SK-N-SH treated with all-trans-retinoic acid at 6 μM for 48 hours (cell line): ENCODE measurements around the gene TRABD.

Source experiments
- ATAC-seq: fragments of 200-7000 bp; cut with Tn5 transposase; 3 replicates; pipeline ENCODE4 v1.9.1; 2020; ENCODE audit warnings: mild to moderate bottlenecking, moderate library complexity
- BACH2 ChIP-seq: fragments of 250-450 bp; sonication (Bioruptor Pico); IDR thresholded peaks from 2 replicates; pipeline ENCODE4 v1.9.0; 2021; ENCODE audit warnings: mild to moderate bottlenecking, borderline replicate concordance
- CREB5 ChIP-seq: fragments of 250-450 bp; sonication (Bioruptor Pico); IDR thresholded peaks from 2 replicates; pipeline ENCODE4 v1.5.1; 2020; ENCODE audit warnings: low read depth, mild to moderate bottlenecking, moderate library complexity
- ESRRG ChIP-seq: fragments of 250-450 bp; sonication (Bioruptor Pico); IDR thresholded peaks from 2 replicates; pipeline ENCODE4 v1.6.1; 2021; ENCODE audit warnings: mild to moderate bottlenecking
- GLIS3 ChIP-seq: fragments of 250-450 bp; sonication (Bioruptor Pico); IDR thresholded peaks from 2 replicates; pipeline ENCODE4 v1.5.0; 2020; ENCODE audit warnings: mild to moderate bottlenecking, moderate library complexity
- ISL1 ChIP-seq: fragments of 250-450 bp; sonication (Bioruptor Pico); IDR thresholded peaks from 2 replicates; pipeline ENCODE4 v2.1.2; 2022; ENCODE audit warnings: mild to moderate bottlenecking, moderate library complexity
- OSR1 ChIP-seq: fragments of 250-450 bp; sonication (Bioruptor Pico); IDR thresholded peaks from 2 replicates; pipeline ENCODE4 v1.8.0; 2022; ENCODE audit warnings: moderate library complexity, mild to moderate bottlenecking, inconsistent platforms
- POU6F1 ChIP-seq: fragments of 250-450 bp; sonication (Bioruptor Pico); IDR thresholded peaks from 2 replicates; pipeline ENCODE4 v1.8.0; 2021; ENCODE audit warnings: low read depth, mild to moderate bottlenecking, moderate library complexity, borderline replicate concordance
- PPARA ChIP-seq: fragments of 250-450 bp; sonication (Bioruptor Pico); IDR thresholded peaks from 2 replicates; pipeline ENCODE4 v1.5.0; 2020; ENCODE audit warnings: mild to moderate bottlenecking, borderline replicate concordance
- RARB ChIP-seq: fragments of 250-450 bp; sonication (Bioruptor Pico); IDR thresholded peaks from 2 replicates; pipeline ENCODE4 v1.8.0; 2021; ENCODE audit warnings: mild to moderate bottlenecking, moderate library complexity
- SNAI2 ChIP-seq: fragments of 250-450 bp; sonication (Bioruptor Pico); IDR thresholded peaks from 2 replicates; pipeline ENCODE4 v1.5.0; 2020; ENCODE audit warnings: mild to moderate bottlenecking, moderate library complexity
- TOX ChIP-seq: fragments of 250-450 bp; sonication (Bioruptor Pico); IDR thresholded peaks from 2 replicates; pipeline ENCODE4 v1.8.0; 2021; ENCODE audit warnings: mild to moderate bottlenecking, moderate library complexity, borderline replicate concordance
- TSHZ2 ChIP-seq: fragments of 250-450 bp; sonication (Bioruptor Pico); IDR thresholded peaks from 2 replicates; pipeline ENCODE4 v1.5.0; 2020; ENCODE audit warnings: mild to moderate bottlenecking, moderate library complexity
- ZC3H10 ChIP-seq: fragments of 250-450 bp; sonication (Bioruptor Pico); IDR thresholded peaks from 2 replicates; pipeline ENCODE4 v1.5.1; 2021; ENCODE audit warnings: mild to moderate bottlenecking, moderate library complexity
- ZFP3 ChIP-seq: fragments of 250-450 bp; sonication (Bioruptor Pico); IDR thresholded peaks from 2 replicates; pipeline ENCODE4 v1.5.0; 2020; ENCODE audit warnings: mild to moderate bottlenecking, moderate library complexity
- ZNF70 ChIP-seq: fragments of 450-650 bp; formaldehyde crosslinking; IDR thresholded peaks from 2 replicates; pipeline ENCODE4 v1.5.0; 2020; ENCODE audit warnings: mild to moderate bottlenecking, moderate library complexity
- ZNF8 ChIP-seq: fragments of 450-650 bp; formaldehyde crosslinking; IDR thresholded peaks from 2 replicates; pipeline ENCODE4 v1.5.0; 2020; ENCODE audit warnings: mild to moderate bottlenecking, moderate library complexity
- TF ChIP-seq, protein P1 (sequence below): fragments of 250-450 bp; sonication (Bioruptor Pico); IDR thresholded peaks from 2 replicates; pipeline ENCODE4 v1.8.0; 2020; ENCODE audit warnings: mild to moderate bottlenecking, moderate library complexity, borderline replicate concordance
- TF ChIP-seq, protein P2 (sequence below): fragments of 250-450 bp; sonication (Bioruptor Pico); IDR thresholded peaks from 2 replicates; pipeline ENCODE4 v1.5.1; 2021; ENCODE audit warnings: mild to moderate bottlenecking, moderate library complexity

TRABD gene

GRCh38 chr22:50173983-50174355 lies 11.7 kb upstream of the TRABD start:
- TF ChIP-seq ISL1 (CRISPR knock-in tag) (no peak), SNAI2 (CRISPR knock-in tag) (no peak), ZNF8 (CRISPR knock-in tag) (no peak), ZFP3 (CRISPR knock-in tag) (no peak), ZC3H10 (CRISPR knock-in tag) (no peak), TSHZ2 (CRISPR knock-in tag) (no peak), OSR1 (CRISPR knock-in tag) (no peak), GLIS3 (no peak), TOX (CRISPR knock-in tag) (no peak), CREB5 (no peak), ESRRG (CRISPR knock-in tag) (no peak)
- TF ChIP-seq, protein P1, sequence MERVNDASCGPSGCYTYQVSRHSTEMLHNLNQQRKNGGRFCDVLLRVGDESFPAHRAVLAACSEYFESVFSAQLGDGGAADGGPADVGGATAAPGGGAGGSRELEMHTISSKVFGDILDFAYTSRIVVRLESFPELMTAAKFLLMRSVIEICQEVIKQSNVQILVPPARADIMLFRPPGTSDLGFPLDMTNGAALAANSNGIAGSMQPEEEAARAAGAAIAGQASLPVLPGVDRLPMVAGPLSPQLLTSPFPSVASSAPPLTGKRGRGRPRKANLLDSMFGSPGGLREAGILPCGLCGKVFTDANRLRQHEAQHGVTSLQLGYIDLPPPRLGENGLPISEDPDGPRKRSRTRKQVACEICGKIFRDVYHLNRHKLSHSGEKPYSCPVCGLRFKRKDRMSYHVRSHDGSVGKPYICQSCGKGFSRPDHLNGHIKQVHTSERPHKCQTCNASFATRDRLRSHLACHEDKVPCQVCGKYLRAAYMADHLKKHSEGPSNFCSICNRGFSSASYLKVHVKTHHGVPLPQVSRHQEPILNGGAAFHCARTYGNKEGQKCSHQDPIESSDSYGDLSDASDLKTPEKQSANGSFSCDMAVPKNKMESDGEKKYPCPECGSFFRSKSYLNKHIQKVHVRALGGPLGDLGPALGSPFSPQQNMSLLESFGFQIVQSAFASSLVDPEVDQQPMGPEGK (CRISPR knock-in tag): no peak
- ATAC-seq: no peak

DNA sequence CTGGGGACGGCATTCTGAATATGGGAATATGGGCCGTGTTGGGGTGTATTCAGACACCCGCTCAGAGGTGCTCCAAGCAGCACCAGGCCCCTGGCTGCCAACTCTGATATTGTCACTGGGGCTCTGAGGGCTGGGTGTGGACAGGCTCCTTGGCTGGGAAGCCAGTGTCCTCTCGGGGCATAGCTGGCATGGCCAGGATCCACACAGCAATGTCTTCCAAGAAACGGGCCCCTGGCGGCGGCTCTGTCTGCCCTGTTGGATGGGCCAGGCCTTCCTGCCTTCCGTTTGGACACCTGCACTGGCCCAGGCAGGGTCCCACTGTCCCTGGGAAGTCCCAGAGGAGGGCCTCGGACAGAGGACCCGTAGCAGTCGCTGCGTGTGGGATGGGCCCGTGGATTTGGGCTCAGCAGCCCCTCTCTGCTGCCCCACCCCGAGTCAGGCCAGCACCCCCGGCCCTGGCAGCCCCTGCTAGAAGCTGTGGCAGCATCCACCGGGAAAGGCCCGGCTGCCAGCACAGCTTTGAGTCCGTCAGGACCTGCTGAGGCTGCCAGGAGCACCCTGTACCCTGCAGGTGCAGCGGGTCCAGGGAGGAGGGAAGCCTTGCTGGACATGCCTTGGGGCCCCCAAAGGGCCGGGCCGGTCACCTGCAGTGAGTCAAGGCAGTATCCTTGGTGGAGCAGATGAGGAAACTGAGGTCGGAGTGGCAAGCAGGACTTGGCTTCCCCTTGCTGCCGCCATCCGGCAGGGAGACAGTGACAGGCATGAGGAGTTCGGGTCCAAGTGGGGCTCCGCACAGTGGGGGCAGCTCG lies 11.1 kb upstream of the TRABD start:
- no peak for ATAC-seq
- no peak for TF ChIP-seq POU6F1 (CRISPR knock-in tag)
- TF ChIP-seq, protein P2, sequence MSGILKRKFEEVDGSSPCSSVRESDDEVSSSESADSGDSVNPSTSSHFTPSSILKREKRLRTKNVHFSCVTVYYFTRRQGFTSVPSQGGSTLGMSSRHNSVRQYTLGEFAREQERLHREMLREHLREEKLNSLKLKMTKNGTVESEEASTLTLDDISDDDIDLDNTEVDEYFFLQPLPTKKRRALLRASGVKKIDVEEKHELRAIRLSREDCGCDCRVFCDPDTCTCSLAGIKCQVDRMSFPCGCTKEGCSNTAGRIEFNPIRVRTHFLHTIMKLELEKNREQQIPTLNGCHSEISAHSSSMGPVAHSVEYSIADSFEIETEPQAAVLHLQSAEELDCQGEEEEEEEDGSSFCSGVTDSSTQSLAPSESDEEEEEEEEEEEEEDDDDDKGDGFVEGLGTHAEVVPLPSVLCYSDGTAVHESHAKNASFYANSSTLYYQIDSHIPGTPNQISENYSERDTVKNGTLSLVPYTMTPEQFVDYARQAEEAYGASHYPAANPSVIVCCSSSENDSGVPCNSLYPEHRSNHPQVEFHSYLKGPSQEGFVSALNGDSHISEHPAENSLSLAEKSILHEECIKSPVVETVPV (CRISPR knock-in tag): no peak
- TF ChIP-seq OSR1 (CRISPR knock-in tag): no peak
- no peak for TF ChIP-seq GLIS3
- TF ChIP-seq PPARA: no peak
- no peak for TF ChIP-seq ZNF70 (CRISPR knock-in tag)
- TF ChIP-seq CREB5: no peak
- no peak for TF ChIP-seq BACH2
- no peak for TF ChIP-seq RARB (CRISPR knock-in tag)
- no peak for TF ChIP-seq ZC3H10 (CRISPR knock-in tag)
- TF ChIP-seq, protein P1 (CRISPR knock-in tag): no peak
- no peak for TF ChIP-seq ESRRG (CRISPR knock-in tag)
- TF ChIP-seq, all 23 proteins: peak for 0
